GM18511 (cell line): Measurements from ENCODE around the gene TMEM38B.
"Not testable (repeated sequence)": the region's sequence is repeated elsewhere in the genome, so short reads cannot be mapped to it uniquely, and the experiment has no call there.

Experiments
- ATAC-seq: cut with Tn5 transposase; IDR thresholded peaks from one replicate; pipeline ENCODE4 v1.9.1; 2021; ENCODE audit warnings: mild to moderate bottlenecking, moderate library complexity; ENCODE audit not compliant: unreplicated experiment

TMEM38B gene

GRCh38 chr9:105681313-105681712 is 13.0 kb upstream of the TMEM38B start:
- ATAC-seq = no peak

GRCh38 chr9:105681724-105682123 is 12.6 kb upstream of the TMEM38B start:
- no peak for ATAC-seq

- no peak for ATAC-seq
Observed at GRCh38 chr9:105683688-105684275, 10.6 kb upstream of the TMEM38B start.

- no peak for ATAC-seq
Observed at GRCh38 chr9:105686936-105687335, 7.4 kb upstream of the TMEM38B start.

GRCh38 chr9:105690742-105691141 is 3.6 kb upstream of the TMEM38B start:
- no peak for ATAC-seq

GRCh38 chr9:105693435-105694189 is 729 bp upstream of the TMEM38B start:
- ATAC-seq = peak; percentile 29

- peak; percentile 77 for ATAC-seq
Observed at GRCh38 chr9:105694848-105695581, 674 bp downstream of the TMEM38B start.

GRCh38 chr9:105696219-105696793 is 2.0 kb downstream of the TMEM38B start:
- ATAC-seq = no peak

GRCh38 chr9:105697871-105698270 is 3.5 kb downstream of the TMEM38B start:
- no peak for ATAC-seq

- ATAC-seq = no peak
Observed at GRCh38 chr9:105698348-105698870, 4.1 kb downstream of the TMEM38B start.

GRCh38 chr9:105700668-105701067 is 6.3 kb downstream of the TMEM38B start:
- no peak for ATAC-seq

GRCh38 chr9:105701145-105701544 is 6.8 kb downstream of the TMEM38B start:
- ATAC-seq = no peak

- no peak for ATAC-seq
Observed at GRCh38 chr9:105702207-105702606, 7.9 kb downstream of the TMEM38B start.

GRCh38 chr9:105703638-105704037 is 9.3 kb downstream of the TMEM38B start:
- ATAC-seq = not testable (repeated sequence)

- ATAC-seq = no peak
Observed at GRCh38 chr9:105706156-105706555, 11.8 kb downstream of the TMEM38B start.

- peak; percentile 78 for ATAC-seq
Observed at GRCh38 chr9:105708405-105708804, 14.1 kb downstream of the TMEM38B start.

GRCh38 chr9:105710638-105711037 is 16.3 kb downstream of the TMEM38B start:
- no peak for ATAC-seq

GRCh38 chr9:105711867-105712266 is 17.5 kb downstream of the TMEM38B start:
- no peak for ATAC-seq

- ATAC-seq = no peak
Observed at GRCh38 chr9:105712297-105712696, 18.0 kb downstream of the TMEM38B start.

GRCh38 chr9:105712773-105713172 is 18.4 kb downstream of the TMEM38B start:
- no peak for ATAC-seq

- no peak for ATAC-seq
Observed at GRCh38 chr9:105713260-105714019, 19.1 kb downstream of the TMEM38B start.
